ENCODE results near the gene TTC14. TPM values are rescaled to one million over a fixed set of nuclear protein-coding genes. Genes with fewer than 3 reads are reported as not detected.

The TTC14 gene
- total and polyA plus RNA-seq, 10 of the 15 experiments (the other 5 are each of a cell fraction or from before 2014, with no cell fraction given), result 14.0 to 81.5 (median 29.4) TPM

GRCh38 chr3:180611006-180611405 is 9.0 kb downstream of the TTC14 start:
- POLR2A ChIA-PET, result no interaction called here
- no peaks in the 10 kb centered on the region for H3K27me3 ChIP-seq (replicated peaks in 1 of 2; ENCODE audit: control insufficient read depth in 2 of 2, insufficient read depth in 2 of 2, low read length in 1 of 2)
- BruUV-seq (replicated peaks), result no TSS peak
- CTCF ChIA-PET, result no interaction called here
- H3K9ac ChIP-seq (ENCODE audit: control insufficient read depth, insufficient read depth, low read length), result no peak overlapping the region
- no peak overlapping the region for H3K4me3 ChIP-seq
- TF ChIP-seq ELK1 (IDR thresholded peaks at IDR 0.05; ENCODE audit: low read depth, low read length) (no peak), ASH2L (IDR thresholded peaks at IDR 0.05; ENCODE audit: borderline replicate concordance, low read depth) (no peak), SMAD5 (IDR thresholded peaks at IDR 0.05; ENCODE audit: low read depth) (no peak), TARDBP (IDR thresholded peaks at IDR 0.05; ENCODE audit: borderline replicate concordance) (no peak), MYB (IDR thresholded peaks at IDR 0.05; ENCODE audit: borderline replicate concordance, low read depth, low read length) (no peak), ZBTB11 (CRISPR knock-in tag; IDR thresholded peaks at IDR 0.05) (no peak), KDM1A (IDR thresholded peaks at IDR 0.05; ENCODE audit: borderline replicate concordance) (no peak), SMAD1 (IDR thresholded peaks at IDR 0.05; ENCODE audit: low read depth, partially characterized antibody) (no peak), GABPA (IDR thresholded peaks at IDR 0.05; ENCODE audit: low read depth) (no peak)
- H4K20me1 ChIP-seq (ENCODE audit: control insufficient read depth, insufficient read depth), result no peaks in the 10 kb centered on the region
- no peak for ATAC-seq
- in situ Hi-C loops (cut with MboI) (loop anchor here (25.0 kb wide), 1 partner anchor 1274 kb away; the partner anchor contains the start of gene MFN1), intact Hi-C loops (cut with micrococcal nuclease; ENCODE audit: unreplicated experiment) (no loop called here)
- H3K27ac ChIP-seq (ENCODE audit: control insufficient read depth, insufficient read depth), result no peak overlapping the region
- no peaks in the 10 kb centered on the region for H3K9me3 ChIP-seq (replicated peaks; ENCODE audit: control insufficient read depth, insufficient read depth, low read length)
- WGBS (ENCODE audit: insufficient coverage, insufficient replicate concordance, low lambda C conversion rate, missing lambda C conversion rate), result 100% methylated on average over 1 of the region's 1 CpG
- DNase-seq (ENCODE audit: low read depth, low spot score), result no peak
- no peaks in the 10 kb centered on the region for H3K79me2 ChIP-seq (ENCODE audit: control insufficient read depth, insufficient read depth, low read length)
- H2AFZ ChIP-seq (ENCODE audit: control insufficient read depth, low read depth, low read length), result no peak overlapping the region
- SMC1A ChIA-PET (ENCODE audit: uncharacterized antibody, unreplicated experiment), result interaction anchor here (0.7 to 1.4 kb wide), 4 partner anchors 10 to 42 kb away, joined by 3 read pairs; no protein-coding TSS in a partner anchor
- no peak overlapping the region for H3K4me2 ChIP-seq (ENCODE audit: control insufficient read depth, insufficient read depth)
- H3K36me3 ChIP-seq (ENCODE audit: control insufficient read depth in 2 of 2, insufficient read depth in 2 of 2, low read length in 1 of 2), result peaks cover 4 to 23% of the 10 kb centered on the region in 2 experiments
- no peaks in the 10 kb centered on the region for H3K4me1 ChIP-seq (ENCODE audit: control insufficient read depth, insufficient read depth, low read length)
- RAD21 ChIA-PET (ENCODE audit: unreplicated experiment), result no interaction called here
- no peak for FAIRE-seq
